ENCODE data around the gene OIP5. TPM values are rescaled to one million over a fixed set of nuclear protein-coding genes. Genes with fewer than 3 reads are reported as not detected.

Gene OIP5
- total and polyA plus RNA-seq, 2 of the 13 experiments (the other 11 are each of a cell fraction or from before 2014, with no cell fraction given): 10.7 to 38.0 TPM

DNA sequence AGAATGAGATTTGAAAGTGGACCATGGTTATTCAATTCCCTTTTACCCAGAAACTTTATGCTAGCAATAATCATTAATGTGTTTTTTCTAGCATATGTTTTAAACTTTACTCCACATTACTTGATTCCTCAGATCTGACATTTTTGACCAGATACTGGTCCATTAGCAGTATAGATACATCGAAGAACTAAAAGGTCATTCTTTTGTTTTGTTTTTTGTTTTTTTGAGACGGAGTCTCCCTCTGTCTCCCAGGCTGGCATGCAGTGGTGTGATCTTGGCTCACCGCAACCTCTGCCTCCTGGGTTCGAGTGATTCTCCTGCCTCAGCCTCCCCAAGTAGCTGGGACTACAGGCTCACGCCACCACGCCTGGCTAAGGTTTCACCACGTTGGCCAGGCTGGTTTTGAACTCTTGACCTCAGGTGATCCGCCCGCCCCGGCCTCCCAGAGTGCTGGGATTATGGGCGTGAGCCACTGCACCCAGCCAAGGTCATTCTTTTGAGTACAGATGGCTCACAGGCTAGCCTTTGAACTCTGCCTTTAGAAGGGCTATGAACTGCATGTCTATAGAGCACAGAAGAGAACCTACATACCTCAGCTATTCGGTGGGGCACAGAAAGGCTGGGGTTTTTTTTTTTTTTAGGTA is 72.7 kb downstream of the OIP5 start (continued):
- TF ChIP-seq, protein P1, sequence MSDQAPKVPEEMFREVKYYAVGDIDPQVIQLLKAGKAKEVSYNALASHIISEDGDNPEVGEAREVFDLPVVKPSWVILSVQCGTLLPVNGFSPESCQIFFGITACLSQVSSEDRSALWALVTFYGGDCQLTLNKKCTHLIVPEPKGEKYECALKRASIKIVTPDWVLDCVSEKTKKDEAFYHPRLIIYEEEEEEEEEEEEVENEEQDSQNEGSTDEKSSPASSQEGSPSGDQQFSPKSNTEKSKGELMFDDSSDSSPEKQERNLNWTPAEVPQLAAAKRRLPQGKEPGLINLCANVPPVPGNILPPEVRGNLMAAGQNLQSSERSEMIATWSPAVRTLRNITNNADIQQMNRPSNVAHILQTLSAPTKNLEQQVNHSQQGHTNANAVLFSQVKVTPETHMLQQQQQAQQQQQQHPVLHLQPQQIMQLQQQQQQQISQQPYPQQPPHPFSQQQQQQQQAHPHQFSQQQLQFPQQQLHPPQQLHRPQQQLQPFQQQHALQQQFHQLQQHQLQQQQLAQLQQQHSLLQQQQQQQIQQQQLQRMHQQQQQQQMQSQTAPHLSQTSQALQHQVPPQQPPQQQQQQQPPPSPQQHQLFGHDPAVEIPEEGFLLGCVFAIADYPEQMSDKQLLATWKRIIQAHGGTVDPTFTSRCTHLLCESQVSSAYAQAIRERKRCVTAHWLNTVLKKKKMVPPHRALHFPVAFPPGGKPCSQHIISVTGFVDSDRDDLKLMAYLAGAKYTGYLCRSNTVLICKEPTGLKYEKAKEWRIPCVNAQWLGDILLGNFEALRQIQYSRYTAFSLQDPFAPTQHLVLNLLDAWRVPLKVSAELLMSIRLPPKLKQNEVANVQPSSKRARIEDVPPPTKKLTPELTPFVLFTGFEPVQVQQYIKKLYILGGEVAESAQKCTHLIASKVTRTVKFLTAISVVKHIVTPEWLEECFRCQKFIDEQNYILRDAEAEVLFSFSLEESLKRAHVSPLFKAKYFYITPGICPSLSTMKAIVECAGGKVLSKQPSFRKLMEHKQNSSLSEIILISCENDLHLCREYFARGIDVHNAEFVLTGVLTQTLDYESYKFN (CRISPR knock-in tag; conservative IDR thresholded peaks at IDR 0.05): peak; percentile 95
- TF ChIP-seq, protein P2, sequence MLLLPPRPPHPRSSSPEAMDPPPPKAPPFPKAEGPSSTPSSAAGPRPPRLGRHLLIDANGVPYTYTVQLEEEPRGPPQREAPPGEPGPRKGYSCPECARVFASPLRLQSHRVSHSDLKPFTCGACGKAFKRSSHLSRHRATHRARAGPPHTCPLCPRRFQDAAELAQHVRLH (CRISPR knock-in tag; IDR thresholded peaks at IDR 0.05; ENCODE audit: borderline replicate concordance, low read depth): peak; percentile 82; the same call in 1 of the 2 replicates
- TF ChIP-seq ZNF30 (CRISPR knock-in tag; IDR thresholded peaks at IDR 0.05) (no peak), TARDBP (CRISPR knock-in tag; IDR thresholded peaks at IDR 0.05) (peak; percentile 90), CREB1 (IDR thresholded peaks at IDR 0.05) (no peak), CREB1 (CRISPR knock-in tag; IDR thresholded peaks at IDR 0.05) (peak; percentile 54; the same call in 1 of the 2 replicates), ADNP (CRISPR knock-in tag; IDR thresholded peaks at IDR 0.05) (peak; percentile 99), TCF12 (IDR thresholded peaks at IDR 0.05) (no peak), TCF12 (CRISPR knock-in tag; IDR thresholded peaks at IDR 0.05) (peak; percentile 93), MIER2 (CRISPR knock-in tag; IDR thresholded peaks at IDR 0.05) (peak; percentile 71; the same call in 1 of the 2 replicates), ZMYM4 (CRISPR knock-in tag; IDR thresholded peaks at IDR 0.05) (peak; percentile 92), PPARG (CRISPR knock-in tag; conservative IDR thresholded peaks at IDR 0.05) (peak; percentile 81), ATM (IDR thresholded peaks at IDR 0.05; ENCODE audit: borderline replicate concordance) (no peak), NR2C2 (CRISPR knock-in tag; IDR thresholded peaks at IDR 0.05; ENCODE audit: borderline replicate concordance) (peak; percentile 88), ARNTL (CRISPR knock-in tag; IDR thresholded peaks at IDR 0.05) (peak; percentile 78; the same call in 1 of the 2 replicates), ZFP36L1 (CRISPR knock-in tag; IDR thresholded peaks at IDR 0.05) (peak; percentile 52; the same call in 1 of the 2 replicates)
- TF ChIP-seq, protein P3, sequence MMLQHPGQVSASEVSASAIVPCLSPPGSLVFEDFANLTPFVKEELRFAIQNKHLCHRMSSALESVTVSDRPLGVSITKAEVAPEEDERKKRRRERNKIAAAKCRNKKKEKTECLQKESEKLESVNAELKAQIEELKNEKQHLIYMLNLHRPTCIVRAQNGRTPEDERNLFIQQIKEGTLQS (CRISPR knock-in tag; IDR thresholded peaks at IDR 0.05): peak; percentile 33; the same call in 1 of the 2 replicates
- TF ChIP-seq, protein P4, sequence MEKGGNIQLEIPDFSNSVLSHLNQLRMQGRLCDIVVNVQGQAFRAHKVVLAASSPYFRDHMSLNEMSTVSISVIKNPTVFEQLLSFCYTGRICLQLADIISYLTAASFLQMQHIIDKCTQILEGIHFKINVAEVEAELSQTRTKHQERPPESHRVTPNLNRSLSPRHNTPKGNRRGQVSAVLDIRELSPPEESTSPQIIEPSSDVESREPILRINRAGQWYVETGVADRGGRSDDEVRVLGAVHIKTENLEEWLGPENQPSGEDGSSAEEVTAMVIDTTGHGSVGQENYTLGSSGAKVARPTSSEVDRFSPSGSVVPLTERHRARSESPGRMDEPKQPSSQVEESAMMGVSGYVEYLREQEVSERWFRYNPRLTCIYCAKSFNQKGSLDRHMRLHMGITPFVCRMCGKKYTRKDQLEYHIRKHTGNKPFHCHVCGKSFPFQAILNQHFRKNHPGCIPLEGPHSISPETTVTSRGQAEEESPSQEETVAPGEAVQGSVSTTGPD (CRISPR knock-in tag; IDR thresholded peaks at IDR 0.05): peak; percentile 98
- TF ChIP-seq, protein P5, sequence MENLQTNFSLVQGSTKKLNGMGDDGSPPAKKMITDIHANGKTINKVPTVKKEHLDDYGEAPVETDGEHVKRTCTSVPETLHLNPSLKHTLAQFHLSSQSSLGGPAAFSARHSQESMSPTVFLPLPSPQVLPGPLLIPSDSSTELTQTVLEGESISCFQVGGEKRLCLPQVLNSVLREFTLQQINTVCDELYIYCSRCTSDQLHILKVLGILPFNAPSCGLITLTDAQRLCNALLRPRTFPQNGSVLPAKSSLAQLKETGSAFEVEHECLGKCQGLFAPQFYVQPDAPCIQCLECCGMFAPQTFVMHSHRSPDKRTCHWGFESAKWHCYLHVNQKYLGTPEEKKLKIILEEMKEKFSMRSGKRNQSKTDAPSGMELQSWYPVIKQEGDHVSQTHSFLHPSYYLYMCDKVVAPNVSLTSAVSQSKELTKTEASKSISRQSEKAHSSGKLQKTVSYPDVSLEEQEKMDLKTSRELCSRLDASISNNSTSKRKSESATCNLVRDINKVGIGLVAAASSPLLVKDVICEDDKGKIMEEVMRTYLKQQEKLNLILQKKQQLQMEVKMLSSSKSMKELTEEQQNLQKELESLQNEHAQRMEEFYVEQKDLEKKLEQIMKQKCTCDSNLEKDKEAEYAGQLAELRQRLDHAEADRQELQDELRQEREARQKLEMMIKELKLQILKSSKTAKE (CRISPR knock-in tag; IDR thresholded peaks at IDR 0.05; ENCODE audit: borderline replicate concordance): peak; percentile 77
- TF ChIP-seq, protein P6, sequence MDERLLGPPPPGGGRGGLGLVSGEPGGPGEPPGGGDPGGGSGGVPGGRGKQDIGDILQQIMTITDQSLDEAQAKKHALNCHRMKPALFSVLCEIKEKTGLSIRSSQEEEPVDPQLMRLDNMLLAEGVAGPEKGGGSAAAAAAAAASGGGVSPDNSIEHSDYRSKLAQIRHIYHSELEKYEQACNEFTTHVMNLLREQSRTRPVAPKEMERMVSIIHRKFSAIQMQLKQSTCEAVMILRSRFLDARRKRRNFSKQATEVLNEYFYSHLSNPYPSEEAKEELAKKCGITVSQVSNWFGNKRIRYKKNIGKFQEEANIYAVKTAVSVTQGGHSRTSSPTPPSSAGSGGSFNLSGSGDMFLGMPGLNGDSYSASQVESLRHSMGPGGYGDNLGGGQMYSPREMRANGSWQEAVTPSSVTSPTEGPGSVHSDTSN (CRISPR knock-in tag; IDR thresholded peaks at IDR 0.05): no peak
